ENCODE measurements around the gene FCAR.
"Not testable (repeated sequence)": the region's sequence is repeated elsewhere in the genome, so short reads cannot be mapped to it uniquely, and the experiment has no call there.

The FCAR gene

GRCh38 chr19:54896036-54896435 lies 22.0 kb downstream of the FCAR start:
- DNase-seq = no peak

- DNase-seq = not testable (repeated sequence)
Observed at GRCh38 chr19:54898685-54899084, 24.6 kb downstream of the FCAR start.

- DNase-seq = not testable (repeated sequence)
Observed at GRCh38 chr19:54899646-54900045, 25.6 kb downstream of the FCAR start.

- not testable (repeated sequence) for DNase-seq
Observed at GRCh38 chr19:54901153-54901552, 27.1 kb downstream of the FCAR start.

GRCh38 chr19:54902061-54902460 lies 28.0 kb downstream of the FCAR start:
- no peak for DNase-seq

- no peak for DNase-seq
Observed at GRCh38 chr19:54903303-54903702, 29.3 kb downstream of the FCAR start.

- not testable (repeated sequence) for DNase-seq
Observed at GRCh38 chr19:54904261-54904660, 30.2 kb downstream of the FCAR start.

- DNase-seq = no peak
Observed at GRCh38 chr19:54905421-54905802, 31.4 kb downstream of the FCAR start.

- DNase-seq = no peak
Observed at GRCh38 chr19:54905803-54906511, 31.9 kb downstream of the FCAR start, which contains the start of gene NCR1. Gene NCR1, plus strand, starts transcription at chr19:54906148. Its CDS starts 40 bp downstream, at chr19:54906188.

GRCh38 chr19:54906819-54907218 lies 32.8 kb downstream of the FCAR start:
- DNase-seq = no peak

GRCh38 chr19:54907899-54908298 lies 33.9 kb downstream of the FCAR start:
- DNase-seq = not testable (repeated sequence)

GRCh38 chr19:54916822-54917221 lies 42.8 kb downstream of the FCAR start:
- DNase-seq = no peak

GRCh38 chr19:54918499-54918898 lies 44.5 kb downstream of the FCAR start:
- DNase-seq = no peak

GRCh38 chr19:54919646-54920563 lies 45.9 kb downstream of the FCAR start:
- not testable (repeated sequence) for DNase-seq

- DNase-seq = no peak
Observed at GRCh38 chr19:54921082-54921481, 47.0 kb downstream of the FCAR start.

GRCh38 chr19:54923276-54923675 lies 49.2 kb downstream of the FCAR start:
- DNase-seq = no peak

- no peak for DNase-seq
Observed at GRCh38 chr19:54928299-54928698, 54.3 kb downstream of the FCAR start.

GRCh38 chr19:54937926-54938325 lies 63.9 kb downstream of the FCAR start:
- DNase-seq = no peak

- no peak for DNase-seq
Observed at GRCh38 chr19:54938906-54939305, 64.9 kb downstream of the FCAR start.

- DNase-seq = not testable (repeated sequence)
Observed at GRCh38 chr19:54939538-54939937, 65.5 kb downstream of the FCAR start.

Data from NCI-H1694 (cell line).